Stimulated activated naive B cell treated with anti-CD40 and anti-IgM and Interleukin-4, amounts not matched to agents 10 μg/mL and 1 μg/mL and 100 μg/mL, for 72 hours (primary cell): ENCODE data around the gene FN3K.

ENCODE experiments used
- ATAC-seq, 2 donors: fragments of 150-1000 bp; cut with Tn5 transposase; replicated peaks; 2 replicates each; pipeline ENCODE4 v1.10.0; 2021; ENCODE audit warnings: moderate library complexity in 1 of 2
- DNase-seq: peaks from one replicate; pipeline ENCODE4 v3.0.0; 2021
- H3K27ac Mint-ChIP-seq: one replicate; pipeline ENCODE4 v1.8.0; 2022; ENCODE audit warnings: mild to moderate bottlenecking, mixed read lengths
- H3K27me3 Mint-ChIP-seq, 2 donors: one replicate each; pipeline ENCODE4 v1.8.0; 2022; ENCODE audit warnings: mixed read lengths in 2 of 2
- H3K36me3 Mint-ChIP-seq, 2 donors: one replicate each; pipeline ENCODE4 v1.8.0; 2022; ENCODE audit warnings: mixed read lengths in 2 of 2, mild to moderate bottlenecking in 1 of 2
- H3K4me1 Mint-ChIP-seq, 2 donors: one replicate each; pipeline ENCODE4 v1.8.0; 2022; ENCODE audit warnings: mixed read lengths in 2 of 2, mild to moderate bottlenecking in 1 of 2
- H3K4me3 Mint-ChIP-seq, 2 donors: one replicate each; pipeline ENCODE4 v1.8.0; 2022; ENCODE audit warnings: mild to moderate bottlenecking in 2 of 2, mixed read lengths in 2 of 2, moderate library complexity in 1 of 2
- H3K9me3 Mint-ChIP-seq, 2 donors: one replicate each; pipeline ENCODE4 v1.8.0; 2022; ENCODE audit warnings: mixed read lengths in 2 of 2, mild to moderate bottlenecking in 1 of 2

FN3K gene

DNA sequence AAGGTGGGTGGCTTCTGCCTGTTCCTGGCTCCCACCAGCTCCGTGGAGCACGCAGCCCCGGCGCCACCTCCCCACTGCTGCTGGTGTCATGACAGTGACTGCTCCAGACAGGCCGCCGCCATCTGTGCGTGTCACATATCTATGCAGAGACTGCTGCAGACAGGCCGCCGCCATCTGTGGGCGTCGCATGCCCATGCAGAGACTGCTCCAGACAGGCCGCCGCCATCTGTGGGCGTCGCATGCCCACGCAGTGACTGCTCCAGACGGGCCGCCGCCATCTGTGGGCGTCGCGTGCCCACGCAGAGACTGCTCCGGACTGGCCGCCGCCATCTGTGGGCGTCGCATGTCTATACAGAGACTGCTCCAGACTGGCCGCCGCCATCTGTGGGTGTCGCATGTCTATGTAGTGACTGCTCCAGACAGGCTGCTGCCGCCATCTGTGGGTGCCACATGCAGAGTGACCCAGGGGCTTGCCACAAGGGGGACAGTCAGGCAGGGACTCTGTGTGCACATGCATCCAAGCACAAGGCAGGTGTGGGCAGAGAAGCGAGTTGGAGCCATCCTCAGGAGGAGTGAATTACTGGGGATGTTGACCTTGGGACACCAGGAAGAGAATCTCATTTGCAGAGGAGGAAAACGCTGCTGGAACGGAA is 22.2 kb upstream of the FN3K start:
- no peak overlapping the region for H3K27ac Mint-ChIP-seq
- peaks cover 5 to 6% of the 10 kb centered on the region in 2 donors for H3K36me3 Mint-ChIP-seq
- H3K27me3 Mint-ChIP-seq: no peaks in the 10 kb centered on the region
- ATAC-seq: no peak
- H3K4me3 Mint-ChIP-seq: no peak overlapping the region
- H3K9me3 Mint-ChIP-seq: no peaks in the 10 kb centered on the region
- peaks cover 11 to 27% of the 10 kb centered on the region in 2 donors for H3K4me1 Mint-ChIP-seq
- DNase-seq: no peak

DNA sequence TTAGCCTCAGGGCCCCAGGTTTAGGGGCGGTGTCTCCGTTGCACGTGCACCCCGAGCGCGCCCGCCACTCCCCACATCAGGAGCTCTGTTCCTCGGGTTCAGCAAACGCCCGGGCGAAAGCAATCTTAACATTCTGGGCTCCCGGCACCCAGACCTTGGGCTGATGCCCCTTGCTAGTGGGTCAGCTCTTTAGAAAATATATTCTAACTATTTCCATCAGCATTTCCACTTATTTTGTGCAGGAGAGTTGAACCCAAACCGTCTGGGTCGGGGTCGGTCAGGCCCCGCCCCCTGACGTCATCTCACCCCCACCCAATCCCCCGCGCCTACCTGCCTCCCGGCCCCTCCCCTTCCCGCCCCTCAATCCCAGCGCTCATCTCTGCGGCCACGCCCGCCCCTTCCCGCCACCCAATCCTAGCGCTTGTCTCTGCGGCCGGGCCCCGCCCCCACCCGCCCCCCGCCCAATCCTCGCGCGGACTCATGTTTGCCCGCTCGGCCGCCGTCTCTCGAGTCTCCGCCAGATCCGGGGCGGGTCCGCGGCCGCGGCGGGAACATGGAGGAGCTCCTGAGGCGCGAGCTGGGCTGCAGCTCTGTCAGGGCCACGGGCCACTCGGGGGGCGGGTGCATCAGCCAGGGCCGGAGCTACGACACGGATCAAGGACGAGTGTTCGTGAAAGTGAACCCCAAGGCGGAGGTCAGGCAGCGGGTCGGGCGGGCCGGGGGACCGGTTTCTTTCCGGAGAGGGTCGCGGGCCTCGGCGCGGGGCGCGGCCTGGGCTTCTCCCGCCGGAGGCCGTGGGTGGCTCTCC is 19.0 kb upstream of the FN3K start, which contains the start of gene FN3KRP:
FN3KRP (plus strand) TSS at position 504 of the 808 bp plus-strand sequence; CDS start at position 554, 50 bp downstream.
- DNase-seq (peak; percentile 80), ATAC-seq (peak; percentile 91)
- H3K27me3 Mint-ChIP-seq: no peaks in the 10 kb centered on the region
- peak within 1 kb of the TSS; percentile 92 for H3K27ac Mint-ChIP-seq
- peaks cover 11 to 28% of the 10 kb centered on the region in 2 donors for H3K4me1 Mint-ChIP-seq
- H3K9me3 Mint-ChIP-seq: no peaks in the 10 kb centered on the region
- peaks cover 10 to 17% of the 10 kb centered on the region in 2 donors for H3K36me3 Mint-ChIP-seq
- peak within 1 kb of the TSS; percentile 93 to 94 for H3K4me3 Mint-ChIP-seq

DNA sequence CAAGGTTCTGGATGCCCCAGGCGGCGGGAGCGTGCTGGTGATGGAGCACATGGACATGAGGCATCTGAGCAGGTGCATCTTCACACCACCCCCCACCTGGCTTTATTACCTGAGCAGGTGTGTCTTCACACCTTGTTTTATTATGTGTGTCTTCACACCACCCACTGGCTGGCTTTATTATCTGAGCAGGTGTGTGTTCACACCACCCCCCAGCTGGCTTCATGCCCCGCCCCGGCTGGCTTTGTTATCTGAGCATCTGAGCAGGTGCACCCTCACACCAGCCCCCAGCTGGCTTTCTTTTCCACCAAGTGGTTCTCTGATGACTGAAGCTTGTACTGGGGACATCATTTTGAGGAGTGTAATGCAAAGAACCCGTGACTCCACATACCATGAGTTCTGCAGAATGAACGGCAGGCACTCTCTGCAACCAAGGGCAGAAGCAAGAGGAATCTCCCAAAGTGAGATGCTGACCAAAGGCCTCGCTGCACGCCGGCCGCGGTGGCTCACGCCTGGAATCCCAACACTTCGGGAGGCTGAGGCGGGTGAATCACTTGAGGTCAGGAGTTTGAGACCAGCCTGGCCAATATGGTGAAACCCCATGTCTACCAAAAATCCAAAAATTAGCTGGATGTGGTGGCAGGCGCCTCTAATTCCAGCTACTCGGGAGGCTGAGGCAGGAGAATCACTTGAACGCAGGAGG is 16.3 kb upstream of the FN3K start:
- H3K4me3 Mint-ChIP-seq: no peak overlapping the region
- no peaks in the 10 kb centered on the region for H3K27me3 Mint-ChIP-seq
- no peak for DNase-seq
- H3K36me3 Mint-ChIP-seq: peaks cover 29 to 35% of the 10 kb centered on the region in 2 donors
- H3K4me1 Mint-ChIP-seq: peaks cover 16 to 33% of the 10 kb centered on the region in 2 donors
- ATAC-seq: no peak
- H3K9me3 Mint-ChIP-seq: no peaks in the 10 kb centered on the region
- H3K27ac Mint-ChIP-seq: no peak overlapping the region

DNA sequence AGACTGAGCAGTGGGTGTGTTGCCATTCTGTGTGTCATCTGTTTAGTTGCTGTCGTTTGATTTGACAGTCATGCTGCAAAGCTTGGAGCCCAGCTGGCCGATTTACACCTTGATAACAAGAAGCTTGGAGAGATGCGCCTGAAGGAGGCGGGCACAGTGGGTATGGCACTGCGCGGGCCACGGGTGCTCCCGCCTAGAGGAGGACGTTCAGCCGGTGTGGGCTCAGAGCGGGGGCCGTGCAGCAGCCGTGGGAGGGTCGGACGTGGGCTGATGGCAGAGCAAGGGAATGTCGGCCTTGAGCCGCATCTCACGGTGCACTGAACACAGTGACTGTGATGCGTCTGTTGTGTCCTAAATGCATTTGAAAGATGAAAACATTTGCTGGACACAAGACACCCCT is 15.2 kb upstream of the FN3K start:
- Mint-ChIP-seq H3K4me3 (no peak overlapping the region), H3K27me3 (no peaks in the 10 kb centered on the region), H3K27ac (no peak overlapping the region), H3K4me1 (peaks cover 16 to 33% of the 10 kb centered on the region in 2 donors), H3K36me3 (peaks cover 29 to 35% of the 10 kb centered on the region in 2 donors), H3K9me3 (no peaks in the 10 kb centered on the region)
- DNase-seq (no peak), ATAC-seq (no peak)

DNA sequence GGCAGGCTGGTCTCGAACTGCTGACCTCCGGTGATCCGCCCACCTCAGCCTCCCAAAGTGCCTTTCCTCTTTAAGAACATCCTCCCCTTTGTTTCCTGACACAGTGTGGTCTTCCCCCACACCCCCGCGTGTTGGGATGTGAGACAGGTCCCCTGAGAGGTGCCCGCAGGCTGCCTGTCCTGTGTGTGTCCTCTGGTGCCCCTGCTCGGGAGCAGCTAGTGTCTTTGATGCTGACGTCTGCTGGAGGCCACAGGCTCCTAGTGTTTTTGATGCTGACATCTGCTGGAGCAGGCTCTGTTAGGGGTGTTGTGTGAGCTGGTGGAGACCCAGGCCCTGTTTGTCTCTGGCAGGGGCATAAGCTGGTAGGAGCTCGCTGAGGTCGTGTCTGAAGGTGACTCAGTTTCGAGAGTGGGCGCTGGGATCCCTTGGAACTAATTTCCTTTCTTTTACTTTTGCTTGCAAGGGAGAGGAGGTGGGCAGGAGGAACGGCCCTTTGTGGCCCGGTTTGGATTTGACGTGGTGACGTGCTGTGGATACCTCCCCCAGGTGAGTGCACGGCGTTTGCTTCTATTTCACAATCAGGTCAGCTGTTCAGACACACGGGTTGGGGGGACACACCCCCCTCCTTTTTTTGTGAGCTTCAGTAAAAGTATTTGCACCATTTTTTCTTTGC is 12.9 kb upstream of the FN3K start:
- H3K4me3 Mint-ChIP-seq: no peak overlapping the region
- no peaks in the 10 kb centered on the region for H3K27me3 Mint-ChIP-seq
- no peaks in the 10 kb centered on the region for H3K9me3 Mint-ChIP-seq
- H3K4me1 Mint-ChIP-seq: peaks cover 13 to 16% of the 10 kb centered on the region in 2 donors
- no peak for ATAC-seq
- H3K36me3 Mint-ChIP-seq: peaks cover 29 to 44% of the 10 kb centered on the region in 2 donors
- peak overlapping the region; percentile 67 for H3K27ac Mint-ChIP-seq
- DNase-seq: no peak

DNA sequence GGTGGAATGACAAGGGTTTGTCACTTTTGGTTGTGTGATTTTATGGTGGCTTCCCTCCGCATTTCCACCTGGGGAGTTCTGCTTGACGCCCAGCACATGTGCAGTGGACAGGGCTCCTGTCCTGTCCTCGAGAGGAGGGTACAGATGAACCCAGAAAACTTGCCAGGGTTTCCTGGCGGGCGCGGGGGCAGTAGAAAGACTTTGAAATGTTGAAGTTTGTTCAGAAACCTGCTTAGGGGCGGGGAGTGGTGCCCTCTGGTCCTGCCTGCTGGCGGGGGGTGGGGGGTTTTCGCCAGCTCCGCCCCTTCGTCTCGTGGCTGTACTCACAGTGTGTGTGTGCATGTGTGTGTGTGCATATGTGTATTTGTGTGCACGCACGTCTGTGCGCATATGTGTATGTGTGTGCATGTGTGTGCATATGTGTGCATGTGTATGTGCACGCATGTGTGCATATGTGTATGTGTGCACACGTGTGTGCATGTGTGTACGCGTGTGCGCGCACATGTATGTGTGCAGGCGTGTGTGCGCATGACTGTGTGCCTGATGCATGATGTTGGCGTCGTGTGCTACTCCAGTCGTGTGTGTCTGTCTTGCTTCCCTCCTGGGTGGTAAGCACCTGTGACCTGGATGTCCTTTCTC is 12.1 kb upstream of the FN3K start:
- Mint-ChIP-seq H3K4me3 (no peak overlapping the region), H3K27me3 (no peaks in the 10 kb centered on the region), H3K27ac (peak overlapping the region; percentile 39), H3K9me3 (no peaks in the 10 kb centered on the region), H3K36me3 (peaks cover 25 to 44% of the 10 kb centered on the region in 2 donors), H3K4me1 (peaks cover 6 to 7% of the 10 kb centered on the region in 2 donors)
- ATAC-seq: no peak
- no peak for DNase-seq

DNA sequence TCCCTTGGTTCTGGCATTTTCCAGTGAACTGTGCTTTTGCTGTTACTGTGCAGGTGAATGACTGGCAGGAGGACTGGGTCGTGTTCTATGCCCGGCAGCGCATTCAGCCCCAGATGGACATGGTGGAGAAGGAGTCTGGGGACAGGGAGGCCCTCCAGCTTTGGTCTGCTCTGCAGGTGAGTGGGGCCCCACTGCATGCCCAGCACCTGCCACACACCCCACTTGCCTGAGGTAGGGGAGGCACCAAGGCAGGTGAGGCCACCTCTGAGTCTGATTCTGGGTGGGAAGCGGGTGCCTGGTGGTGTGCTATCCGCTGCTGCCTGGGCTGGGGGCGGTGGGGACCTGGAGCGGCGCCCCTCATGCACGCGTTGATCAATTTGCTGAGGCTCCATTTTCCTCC is 9.0 kb upstream of the FN3K start:
- Mint-ChIP-seq H3K27me3 (no peaks in the 10 kb centered on the region), H3K27ac (no peak overlapping the region), H3K9me3 (no peaks in the 10 kb centered on the region), H3K36me3 (peaks cover 32 to 54% of the 10 kb centered on the region in 2 donors), H3K4me3 (no peak overlapping the region), H3K4me1 (peaks cover 5 to 6% of the 10 kb centered on the region in 2 donors)
- ATAC-seq (no peak), DNase-seq (no peak)

DNA sequence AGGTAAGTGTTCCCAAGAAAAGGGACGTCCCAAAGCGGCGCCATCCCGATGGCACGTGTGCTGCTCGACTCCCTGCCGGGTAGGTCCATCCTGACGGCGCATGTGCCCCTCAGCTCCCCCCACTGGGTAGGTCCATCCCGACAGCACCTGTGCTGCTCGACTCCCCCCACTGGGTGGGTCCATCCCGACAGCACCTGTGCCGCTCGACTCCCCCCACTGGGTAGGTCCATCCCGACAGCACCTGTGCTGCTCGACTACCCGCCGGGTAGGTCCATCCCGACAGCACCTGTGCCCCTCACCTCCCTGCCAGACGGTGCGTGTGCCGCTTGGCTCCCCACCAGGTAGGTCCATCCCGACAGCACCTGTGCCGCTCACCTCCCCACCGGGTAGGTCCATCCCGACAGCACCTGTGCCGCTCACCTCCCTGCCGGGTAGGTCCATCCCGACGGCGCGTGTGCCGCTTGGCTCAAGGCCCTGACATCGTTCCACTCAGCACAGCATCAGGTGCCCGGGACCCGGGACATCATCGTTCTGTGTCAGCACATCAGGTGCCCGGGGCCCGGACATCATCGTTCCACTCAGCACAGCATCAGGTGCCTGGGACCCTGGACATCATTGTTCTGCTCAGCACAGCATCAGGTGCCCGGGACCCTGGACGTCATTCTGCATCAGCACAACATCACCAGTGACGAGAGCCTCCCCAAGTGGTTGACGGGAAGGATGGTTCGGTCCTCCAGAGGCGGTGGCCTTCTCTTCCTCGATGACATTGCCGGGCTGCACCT is 5.7 kb upstream of the FN3K start:
- Mint-ChIP-seq H3K9me3 (peaks cover 7 to 8% of the 10 kb centered on the region in 2 donors), H3K4me3 (no peak overlapping the region), H3K27me3 (no peaks in the 10 kb centered on the region), H3K36me3 (peaks cover 42 to 67% of the 10 kb centered on the region in 2 donors), H3K4me1 (peaks cover 0 to 2% of the 10 kb centered on the region in 2 donors), H3K27ac (no peak overlapping the region)
- ATAC-seq: no peak
- no peak for DNase-seq

DNA sequence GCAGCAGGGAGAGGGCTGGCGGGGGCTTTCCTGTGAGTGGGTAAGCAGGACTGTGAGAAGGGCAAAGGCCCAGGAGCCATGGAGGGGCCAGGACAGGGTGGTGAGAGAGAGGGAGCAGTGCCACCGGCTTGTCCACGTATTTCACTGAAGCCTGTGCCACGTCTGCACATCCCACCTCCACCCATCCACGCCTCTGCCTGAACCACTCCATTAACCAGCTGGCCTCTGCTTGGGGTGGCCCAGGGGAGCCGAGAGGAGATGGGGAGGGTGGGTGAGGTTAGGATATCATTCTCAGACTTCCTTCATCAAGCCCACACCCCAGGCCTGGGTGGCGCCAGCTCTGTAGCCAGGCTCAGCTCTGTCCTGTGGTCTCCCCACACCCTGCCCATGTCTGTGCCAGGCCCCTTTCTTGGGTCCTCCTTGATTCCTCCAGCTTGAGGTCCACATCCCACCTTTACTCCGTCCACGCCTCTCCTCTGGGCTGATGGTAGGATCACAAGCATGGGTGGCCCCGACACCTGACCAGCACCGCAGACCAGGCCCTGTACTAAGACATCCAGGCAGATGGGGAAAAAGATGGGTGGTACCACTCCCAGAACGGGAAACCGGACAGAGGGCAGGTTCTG is 3.2 kb upstream of the FN3K start:
- no peak for ATAC-seq

DNA sequence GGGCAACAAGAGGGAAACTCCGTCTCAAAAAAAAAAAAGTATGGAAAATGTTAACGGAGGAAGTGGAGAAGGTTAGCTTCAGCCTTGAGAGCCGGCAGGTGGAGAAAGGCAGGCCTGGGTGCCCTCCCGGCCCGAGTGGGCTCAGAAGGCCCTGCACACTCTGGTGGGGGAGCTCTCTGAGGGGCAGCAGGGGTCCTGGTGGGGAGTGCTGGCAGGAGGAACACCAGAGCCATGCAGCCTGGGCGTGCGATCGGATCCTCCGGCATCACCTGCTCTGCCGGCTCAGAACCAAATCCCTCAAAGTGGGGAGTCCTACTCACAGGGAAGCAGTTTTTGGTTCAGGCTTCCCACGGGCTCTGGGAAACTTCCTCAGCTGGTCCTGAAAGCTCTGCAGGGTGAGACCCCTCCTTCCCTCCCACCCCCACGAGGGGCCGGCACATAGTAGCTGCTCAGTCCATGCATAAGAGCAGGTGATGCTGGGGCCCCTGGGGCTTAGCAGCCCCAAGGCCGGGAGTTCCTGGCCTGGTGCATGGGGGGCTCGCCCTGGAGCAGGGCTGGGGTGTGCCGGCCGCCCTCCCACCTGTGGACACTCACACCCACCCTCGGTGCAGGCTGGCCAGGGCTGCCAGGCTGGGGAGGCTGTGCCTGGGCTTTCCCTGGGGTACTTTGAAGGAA is 1.2 kb downstream of the FN3K start:
- H3K36me3 Mint-ChIP-seq: peaks cover 33 to 44% of the 10 kb centered on the region in 2 donors
- peaks cover 15 to 20% of the 10 kb centered on the region in 2 donors for H3K9me3 Mint-ChIP-seq
- peaks cover 7 to 16% of the 10 kb centered on the region in 2 donors for H3K27me3 Mint-ChIP-seq
- no peak for DNase-seq
- H3K4me3 Mint-ChIP-seq: no peak overlapping the region
- peaks cover 0 to 6% of the 10 kb centered on the region in 2 donors for H3K4me1 Mint-ChIP-seq
- no peak overlapping the region for H3K27ac Mint-ChIP-seq
- ATAC-seq: no peak

More for the DNA sequence above, 3.2 kb upstream of the FN3K start:
- Mint-ChIP-seq H3K27ac (no peak overlapping the region), H3K9me3 (peaks cover 7 to 8% of the 10 kb centered on the region in 2 donors), H3K27me3 (peaks cover 7 to 16% of the 10 kb centered on the region in 2 donors), H3K4me3 (no peak overlapping the region), H3K36me3 (peaks cover 40 to 60% of the 10 kb centered on the region in 2 donors), H3K4me1 (peaks cover 0 to 6% of the 10 kb centered on the region in 2 donors)
- DNase-seq: no peak

DNA sequence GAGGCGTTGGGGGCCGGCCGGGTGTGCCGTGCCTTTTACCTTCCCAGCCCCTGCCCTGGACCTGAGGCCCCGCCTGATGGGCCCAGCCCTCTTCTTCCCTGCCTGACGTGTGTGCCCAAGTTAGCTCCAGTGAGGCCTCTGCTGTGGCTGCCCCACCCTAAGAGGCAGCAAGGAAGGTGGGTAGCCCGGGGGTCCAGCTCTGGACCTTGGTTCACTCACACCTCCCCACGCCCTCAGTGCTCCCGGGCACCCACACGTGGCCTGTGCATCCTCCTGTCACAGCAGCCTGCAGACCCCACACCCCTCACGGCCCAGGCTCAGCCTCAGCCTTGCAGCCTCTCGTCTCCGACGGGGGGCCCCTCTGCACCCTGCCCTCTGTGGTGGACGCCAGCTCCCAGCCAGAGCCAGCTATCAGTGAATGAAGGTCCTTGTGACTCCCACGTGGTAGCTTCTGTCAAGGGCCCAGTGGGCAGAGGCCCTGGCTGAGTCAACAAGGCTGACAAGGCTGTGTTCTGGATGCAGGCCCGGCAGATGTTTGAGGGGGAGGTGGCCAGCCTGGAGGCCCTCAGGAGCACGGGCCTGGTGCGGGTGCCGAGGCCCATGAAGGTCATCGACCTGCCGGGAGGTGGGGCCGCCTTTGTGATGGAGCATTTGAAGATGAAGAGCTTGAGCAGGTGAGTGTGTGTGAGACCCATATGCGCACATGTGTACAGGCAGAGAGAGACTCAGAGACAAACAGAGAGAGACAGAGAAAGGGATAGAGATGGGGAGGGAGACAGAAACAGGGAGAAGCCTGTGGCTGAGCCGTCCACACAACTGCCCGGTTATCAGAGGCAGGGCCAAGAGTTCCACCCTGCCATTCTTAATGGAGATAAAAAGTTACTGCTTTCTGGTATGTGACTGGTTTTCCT is 2.8 kb downstream of the FN3K start:
- no peak for DNase-seq
- Mint-ChIP-seq H3K9me3 (peaks cover 12 to 21% of the 10 kb centered on the region in 2 donors), H3K27me3 (peaks cover 7 to 16% of the 10 kb centered on the region in 2 donors), H3K4me3 (no peak overlapping the region), H3K27ac (no peak overlapping the region), H3K36me3 (peaks cover 21 to 38% of the 10 kb centered on the region in 2 donors), H3K4me1 (peaks cover 0 to 4% of the 10 kb centered on the region in 2 donors)
- ATAC-seq: no peak
